ENCODE data around the gene VPS8. TPM values are rescaled to one million over a fixed set of nuclear protein-coding genes. Genes with fewer than 3 reads are reported as not detected.

Gene VPS8
- total RNA-seq, 1 donor: 95.2 TPM

DNA sequence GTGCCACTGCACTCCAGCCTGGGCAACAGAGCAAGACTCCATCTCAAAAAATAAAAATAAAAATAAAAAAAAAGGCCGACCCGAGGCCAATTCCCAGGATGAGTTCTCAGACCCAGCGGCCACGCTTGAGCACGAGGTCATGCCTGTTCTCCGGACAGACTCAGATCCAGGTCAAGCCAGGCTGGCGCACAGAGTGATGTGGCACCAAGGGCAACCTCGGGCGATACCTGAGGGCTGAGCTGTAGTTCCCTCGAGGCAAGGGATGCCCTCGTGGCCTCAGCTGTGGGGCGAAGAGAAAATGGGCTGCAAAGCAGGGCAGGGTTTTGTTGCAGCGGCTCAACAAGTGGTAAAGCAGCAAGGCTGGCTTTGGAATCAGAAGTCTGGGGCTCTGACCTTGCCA lies 263.6 kb downstream of the VPS8 start:
- no peak overlapping the region for H3K27ac ChIP-seq (ENCODE audit: low read depth, low read length)
- no peaks in the 10 kb centered on the region for H3K4me1 ChIP-seq (ENCODE audit: insufficient read depth, low read length)
- no peaks in the 10 kb centered on the region for H3K9me3 ChIP-seq (ENCODE audit: low read depth, low read length)
- no peaks in the 10 kb centered on the region for H4K20me1 ChIP-seq (ENCODE audit: insufficient read depth, low read length)
- no peaks in the 10 kb centered on the region for H3K27me3 ChIP-seq (ENCODE audit: insufficient read depth, low read length)
- H3K36me3 ChIP-seq (ENCODE audit: insufficient read depth, low read length): no peaks in the 10 kb centered on the region
- no peak overlapping the region for H3K4me2 ChIP-seq (ENCODE audit: insufficient read depth, low read length)
- no peak overlapping the region for H2AFZ ChIP-seq (ENCODE audit: low read length)
- no peak overlapping the region for H3K4me3 ChIP-seq (ENCODE audit: insufficient read depth, low read length)
- no peak for DNase-seq (ENCODE audit: insufficient read length, low spot score, missing footprints)
- no peaks in the 10 kb centered on the region for H3K79me2 ChIP-seq (ENCODE audit: insufficient read depth, low read length)
- TF ChIP-seq, protein P1, sequence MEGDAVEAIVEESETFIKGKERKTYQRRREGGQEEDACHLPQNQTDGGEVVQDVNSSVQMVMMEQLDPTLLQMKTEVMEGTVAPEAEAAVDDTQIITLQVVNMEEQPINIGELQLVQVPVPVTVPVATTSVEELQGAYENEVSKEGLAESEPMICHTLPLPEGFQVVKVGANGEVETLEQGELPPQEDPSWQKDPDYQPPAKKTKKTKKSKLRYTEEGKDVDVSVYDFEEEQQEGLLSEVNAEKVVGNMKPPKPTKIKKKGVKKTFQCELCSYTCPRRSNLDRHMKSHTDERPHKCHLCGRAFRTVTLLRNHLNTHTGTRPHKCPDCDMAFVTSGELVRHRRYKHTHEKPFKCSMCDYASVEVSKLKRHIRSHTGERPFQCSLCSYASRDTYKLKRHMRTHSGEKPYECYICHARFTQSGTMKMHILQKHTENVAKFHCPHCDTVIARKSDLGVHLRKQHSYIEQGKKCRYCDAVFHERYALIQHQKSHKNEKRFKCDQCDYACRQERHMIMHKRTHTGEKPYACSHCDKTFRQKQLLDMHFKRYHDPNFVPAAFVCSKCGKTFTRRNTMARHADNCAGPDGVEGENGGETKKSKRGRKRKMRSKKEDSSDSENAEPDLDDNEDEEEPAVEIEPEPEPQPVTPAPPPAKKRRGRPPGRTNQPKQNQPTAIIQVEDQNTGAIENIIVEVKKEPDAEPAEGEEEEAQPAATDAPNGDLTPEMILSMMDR (IDR thresholded peaks at IDR 0.05; ENCODE audit: extremely low read depth, low read depth, low read length): no peak

DNA sequence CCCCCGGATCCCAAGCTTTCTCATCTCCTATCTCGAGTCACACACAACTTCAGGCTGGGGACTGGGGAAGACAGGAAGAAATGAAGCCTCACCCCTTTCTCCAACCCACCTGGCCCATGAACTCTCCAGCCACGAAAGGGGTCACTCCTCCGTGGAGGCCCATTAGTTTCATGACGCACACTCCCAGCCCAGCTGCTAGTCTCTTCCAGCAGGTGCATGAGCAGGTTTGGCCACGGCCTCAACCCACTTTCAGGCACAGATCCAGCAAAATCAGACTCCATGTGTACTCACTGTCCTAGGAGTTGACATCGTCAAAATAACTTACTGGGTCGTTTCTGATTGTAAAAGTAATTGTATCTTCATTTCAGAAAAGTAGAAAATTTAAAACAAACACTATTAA lies 264.3 kb downstream of the VPS8 start:
- Histone ChIP-seq H3K4me3 (ENCODE audit: insufficient read depth, low read length) (no peak overlapping the region), H3K9me3 (ENCODE audit: low read depth, low read length) (no peaks in the 10 kb centered on the region), H3K4me2 (ENCODE audit: insufficient read depth, low read length) (no peak overlapping the region), H3K4me1 (ENCODE audit: insufficient read depth, low read length) (no peaks in the 10 kb centered on the region), H3K27me3 (ENCODE audit: insufficient read depth, low read length) (no peaks in the 10 kb centered on the region), H4K20me1 (ENCODE audit: insufficient read depth, low read length) (no peaks in the 10 kb centered on the region), H2AFZ (ENCODE audit: low read length) (no peak overlapping the region), H3K27ac (ENCODE audit: low read depth, low read length) (no peak overlapping the region), H3K79me2 (ENCODE audit: insufficient read depth, low read length) (no peaks in the 10 kb centered on the region), H3K36me3 (ENCODE audit: insufficient read depth, low read length) (no peaks in the 10 kb centered on the region)
- TF ChIP-seq, protein P1 (IDR thresholded peaks at IDR 0.05; ENCODE audit: extremely low read depth, low read depth, low read length): no peak
- no peak for DNase-seq (ENCODE audit: insufficient read length, low spot score, missing footprints)

DNA sequence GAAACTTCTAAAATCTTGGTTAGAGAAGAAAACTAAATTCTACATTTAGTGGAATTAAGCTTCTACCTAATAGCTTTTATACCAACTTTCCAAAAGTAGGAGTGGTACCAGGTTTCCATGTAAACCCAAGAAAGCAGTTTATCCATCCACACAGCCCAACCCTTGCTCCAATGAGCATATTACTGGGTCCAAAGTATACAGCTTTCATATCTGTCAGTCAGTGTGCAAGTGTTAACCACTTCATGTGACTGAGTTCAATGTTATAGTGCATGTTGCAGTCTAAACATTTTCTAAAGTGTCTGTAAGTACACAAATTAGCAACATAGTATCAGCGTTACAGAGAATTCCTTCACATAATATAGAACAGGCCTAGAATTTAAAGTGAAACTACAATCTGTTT lies 267.7 kb downstream of the VPS8 start:
- Histone ChIP-seq H3K9me3 (ENCODE audit: low read depth, low read length) (no peaks in the 10 kb centered on the region), H3K79me2 (ENCODE audit: insufficient read depth, low read length) (no peaks in the 10 kb centered on the region), H4K20me1 (ENCODE audit: insufficient read depth, low read length) (no peaks in the 10 kb centered on the region), H2AFZ (ENCODE audit: low read length) (peak overlapping the region; percentile 26), H3K27me3 (ENCODE audit: insufficient read depth, low read length) (no peaks in the 10 kb centered on the region), H3K4me1 (ENCODE audit: insufficient read depth, low read length) (no peaks in the 10 kb centered on the region), H3K4me3 (ENCODE audit: insufficient read depth, low read length) (no peak overlapping the region), H3K4me2 (ENCODE audit: insufficient read depth, low read length) (no peak overlapping the region), H3K27ac (ENCODE audit: low read depth, low read length) (no peak overlapping the region), H3K36me3 (ENCODE audit: insufficient read depth, low read length) (no peaks in the 10 kb centered on the region)
- TF ChIP-seq, protein P1 (IDR thresholded peaks at IDR 0.05; ENCODE audit: extremely low read depth, low read depth, low read length): no peak
- DNase-seq (ENCODE audit: insufficient read length, low spot score, missing footprints): no peak

DNA sequence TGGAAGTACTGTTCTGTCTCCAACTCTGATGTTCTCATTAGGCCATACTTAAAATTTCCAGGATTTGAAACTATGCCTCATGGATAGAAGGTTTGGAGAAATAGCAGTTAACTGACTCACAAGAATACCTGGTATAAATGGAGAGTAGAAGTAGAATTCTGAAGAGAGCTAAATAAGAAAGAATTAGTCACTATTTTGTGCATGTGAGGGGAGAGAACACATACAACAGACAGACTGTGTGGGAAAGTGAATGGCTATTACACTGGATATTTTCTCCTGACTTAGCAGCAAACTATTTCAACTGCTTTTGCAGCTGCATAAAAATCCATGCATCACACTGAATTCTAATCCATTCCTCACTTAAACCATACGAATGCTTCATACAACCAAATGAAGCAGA lies 269.6 kb downstream of the VPS8 start:
- peaks cover 6% of the 10 kb centered on the region for H3K27me3 ChIP-seq (ENCODE audit: insufficient read depth, low read length)
- H3K4me1 ChIP-seq (ENCODE audit: insufficient read depth, low read length): no peaks in the 10 kb centered on the region
- H3K4me3 ChIP-seq (ENCODE audit: insufficient read depth, low read length): no peak overlapping the region
- H3K36me3 ChIP-seq (ENCODE audit: insufficient read depth, low read length): no peaks in the 10 kb centered on the region
- H3K9me3 ChIP-seq (ENCODE audit: low read depth, low read length): no peaks in the 10 kb centered on the region
- H3K79me2 ChIP-seq (ENCODE audit: insufficient read depth, low read length): no peaks in the 10 kb centered on the region
- DNase-seq (ENCODE audit: insufficient read length, low spot score, missing footprints): peak; percentile 36
- no peak overlapping the region for H3K4me2 ChIP-seq (ENCODE audit: insufficient read depth, low read length)
- no peaks in the 10 kb centered on the region for H4K20me1 ChIP-seq (ENCODE audit: insufficient read depth, low read length)
- no peak overlapping the region for H2AFZ ChIP-seq (ENCODE audit: low read length)
- TF ChIP-seq, protein P1 (IDR thresholded peaks at IDR 0.05; ENCODE audit: extremely low read depth, low read depth, low read length): no peak
- no peak overlapping the region for H3K27ac ChIP-seq (ENCODE audit: low read depth, low read length)
